Epithelial cell of esophagus (primary cell): ENCODE measurements around the gene FOXD2.

Source experiments
- DNase-seq: peaks from one replicate; pipeline ENCODE4 v3.0.0; 2010; ENCODE audit warnings: low read depth
- H3K4me3 ChIP-seq: 2 replicates; pipeline ENCODE4 v1.5.1; 2011; ENCODE audit warnings: mild to moderate bottlenecking, low read length, control low read depth
- CTCF ChIP-seq: IDR thresholded peaks from 2 replicates; pipeline ENCODE4 v1.5.1; 2011; ENCODE audit warnings: low read depth, mild to moderate bottlenecking, low read length, control low read depth, inconsistent platforms; ENCODE audit not compliant: insufficient read depth; ENCODE audit errors: missing control alignments

The FOXD2 gene

GRCh38 chr1:47416319-47417169, 21.3 kb upstream of the FOXD2 start:
- TF ChIP-seq CTCF: no peak
- H3K4me3 ChIP-seq: no peak overlapping the region
- DNase-seq: no peak

GRCh38 chr1:47417170-47418044, 20.4 kb upstream of the FOXD2 start:
- no peak for TF ChIP-seq CTCF
- DNase-seq: no peak
- H3K4me3 ChIP-seq: no peak overlapping the region

- no peak for TF ChIP-seq CTCF
- no peak for DNase-seq
- no peak overlapping the region for H3K4me3 ChIP-seq
Measured at GRCh38 chr1:47418122-47418521, 19.7 kb upstream of the FOXD2 start.

- H3K4me3 ChIP-seq: no peak overlapping the region
- TF ChIP-seq CTCF: no peak
- no peak for DNase-seq
Measured at GRCh38 chr1:47418681-47419325, 19.0 kb upstream of the FOXD2 start.

- no peak for TF ChIP-seq CTCF
- DNase-seq: no peak
- no peak overlapping the region for H3K4me3 ChIP-seq
Measured at GRCh38 chr1:47420547-47420946, 17.3 kb upstream of the FOXD2 start.

- no peak overlapping the region for H3K4me3 ChIP-seq
Measured at GRCh38 chr1:47423872-47424271, 14.0 kb upstream of the FOXD2 start.

More at GRCh38 chr1:47423872-47424271, 14.0 kb upstream of the FOXD2 start:
- no peak for TF ChIP-seq CTCF
- no peak for DNase-seq
